VCaP (cell line): Measurements from ENCODE around the gene TMEM44.
"Not testable (repeated sequence)": the region's sequence is repeated elsewhere in the genome, so short reads cannot be mapped to it uniquely, and the experiment has no call there.

Experiments
- H3K27ac ChIP-seq: fragments of 450-650 bp; 2 replicates; pipeline ENCODE4 v1.5.1; 2017
- TF ChIP-seq, protein P1 (sequence below): fragments of 450-650 bp; conservative IDR thresholded peaks from 2 replicates; pipeline ENCODE4 v1.5.1; 2017; ENCODE audit warnings: mild to moderate bottlenecking, moderate library complexity

Gene TMEM44

GRCh38 chr3:194607592-194608389, 25.4 kb downstream of the TMEM44 start:
- TF ChIP-seq, protein P1, sequence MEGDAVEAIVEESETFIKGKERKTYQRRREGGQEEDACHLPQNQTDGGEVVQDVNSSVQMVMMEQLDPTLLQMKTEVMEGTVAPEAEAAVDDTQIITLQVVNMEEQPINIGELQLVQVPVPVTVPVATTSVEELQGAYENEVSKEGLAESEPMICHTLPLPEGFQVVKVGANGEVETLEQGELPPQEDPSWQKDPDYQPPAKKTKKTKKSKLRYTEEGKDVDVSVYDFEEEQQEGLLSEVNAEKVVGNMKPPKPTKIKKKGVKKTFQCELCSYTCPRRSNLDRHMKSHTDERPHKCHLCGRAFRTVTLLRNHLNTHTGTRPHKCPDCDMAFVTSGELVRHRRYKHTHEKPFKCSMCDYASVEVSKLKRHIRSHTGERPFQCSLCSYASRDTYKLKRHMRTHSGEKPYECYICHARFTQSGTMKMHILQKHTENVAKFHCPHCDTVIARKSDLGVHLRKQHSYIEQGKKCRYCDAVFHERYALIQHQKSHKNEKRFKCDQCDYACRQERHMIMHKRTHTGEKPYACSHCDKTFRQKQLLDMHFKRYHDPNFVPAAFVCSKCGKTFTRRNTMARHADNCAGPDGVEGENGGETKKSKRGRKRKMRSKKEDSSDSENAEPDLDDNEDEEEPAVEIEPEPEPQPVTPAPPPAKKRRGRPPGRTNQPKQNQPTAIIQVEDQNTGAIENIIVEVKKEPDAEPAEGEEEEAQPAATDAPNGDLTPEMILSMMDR = no peak

DNA sequence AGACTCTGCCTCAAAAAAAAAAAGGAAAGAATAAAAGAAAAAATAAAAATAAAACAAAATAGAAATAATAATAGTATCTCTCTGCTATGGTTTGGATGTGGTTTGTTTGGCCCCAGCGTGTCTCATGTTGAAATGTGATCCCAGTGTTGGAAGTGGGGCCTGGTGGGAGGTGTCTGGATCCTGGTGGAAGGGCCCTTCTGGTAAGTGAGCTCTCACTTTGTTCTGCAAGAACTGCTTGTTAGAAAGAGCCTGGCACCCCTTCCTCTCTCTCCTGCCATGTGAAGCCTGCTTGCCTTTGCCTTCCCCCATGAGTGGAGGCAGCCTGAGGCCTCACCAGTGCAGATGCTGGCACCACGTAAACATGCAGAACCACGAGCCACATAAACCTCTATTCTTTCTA, 26.3 kb downstream of the TMEM44 start:
- H3K27ac ChIP-seq = no peak overlapping the region
- TF ChIP-seq, protein P1 = no peak

More at GRCh38 chr3:194607592-194608389, 25.4 kb downstream of the TMEM44 start:
- no peak overlapping the region for H3K27ac ChIP-seq

DNA sequence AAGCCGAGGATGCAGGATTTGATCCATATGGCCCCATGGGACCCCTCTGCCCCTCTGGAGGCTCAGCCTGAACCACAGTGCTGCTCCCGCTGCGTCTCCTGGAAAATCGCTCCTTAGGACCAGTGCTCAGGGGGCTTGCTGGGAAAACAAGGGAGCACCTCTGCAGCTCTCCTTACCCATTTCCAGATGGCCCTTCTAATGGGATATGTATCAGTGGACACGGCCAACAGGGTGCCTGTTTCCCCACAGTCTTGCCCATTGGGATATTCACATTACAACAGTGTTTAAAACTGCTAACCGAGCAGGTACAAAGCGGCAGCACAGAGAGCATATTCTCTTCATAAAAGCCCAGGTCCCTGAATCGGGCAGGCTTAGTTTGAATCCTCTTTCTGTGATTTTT, 27.1 kb downstream of the TMEM44 start:
- H3K27ac ChIP-seq = no peak overlapping the region
- TF ChIP-seq, protein P1 = no peak

- H3K27ac ChIP-seq = not testable (repeated sequence)
Measured at GRCh38 chr3:194605314-194605713, 27.9 kb downstream of the TMEM44 start.

GRCh38 chr3:194604837-194605236, 28.4 kb downstream of the TMEM44 start:
- H3K27ac ChIP-seq = no peak overlapping the region
- TF ChIP-seq, protein P1 = peak; percentile 37; the same call in 1 of the 2 replicates

- H3K27ac ChIP-seq = no peak overlapping the region
- TF ChIP-seq, protein P1 = no peak
Measured at GRCh38 chr3:194604126-194604525, 29.1 kb downstream of the TMEM44 start.

DNA sequence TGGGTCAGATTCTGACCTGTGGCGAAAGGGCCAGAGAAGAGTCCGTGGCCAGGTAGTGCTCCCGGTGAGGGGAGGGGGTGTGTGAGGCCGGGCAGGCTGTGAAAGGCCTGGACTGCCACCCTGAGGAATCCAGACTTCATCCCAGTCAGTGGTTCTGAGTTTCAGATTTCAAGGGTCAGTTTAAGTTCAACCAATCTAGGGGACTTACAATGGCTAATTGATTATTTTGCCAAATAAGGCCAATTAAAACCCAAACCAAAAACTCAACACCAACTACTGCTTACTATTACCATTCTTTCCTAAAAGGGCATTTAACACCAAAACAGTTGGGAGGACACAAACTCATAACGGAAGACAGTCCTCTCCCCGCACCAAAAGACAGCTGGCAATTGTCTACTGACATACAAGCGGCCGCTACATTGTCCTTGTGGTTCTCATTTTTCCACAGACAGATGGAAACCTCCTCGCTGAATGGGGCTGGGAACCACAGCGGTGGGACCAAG, 30.5 kb downstream of the TMEM44 start:
- TF ChIP-seq, protein P1 = no peak
- no peak overlapping the region for H3K27ac ChIP-seq
